Measurements from ENCODE around the gene AP3M1. TPM values are rescaled to one million over a fixed set of nuclear protein-coding genes. Genes with fewer than 3 reads are reported as not detected.

AP3M1 gene
- total RNA-seq, 1 experiment from 2014 or later, result 59.4 TPM

DNA sequence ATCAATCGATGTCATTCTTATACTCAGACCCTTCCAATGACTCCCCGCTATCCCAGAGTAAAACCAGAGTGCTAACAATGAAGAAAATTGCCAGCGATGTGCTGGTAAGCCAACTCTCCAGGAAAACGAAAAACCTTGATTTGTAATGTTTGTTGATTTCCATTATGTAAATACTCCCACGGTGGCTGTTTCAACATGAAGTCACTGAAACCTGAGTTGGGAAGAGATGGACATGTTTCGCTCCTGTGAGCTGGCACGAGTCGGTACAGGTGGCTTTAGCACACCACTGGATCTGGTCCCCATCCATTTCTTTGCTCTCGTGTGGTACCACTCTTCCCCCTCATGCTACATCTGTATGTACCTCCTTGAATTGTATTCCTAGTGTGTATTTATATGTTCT is 52.9 kb downstream of the AP3M1 start:
- H3K4me1 ChIP-seq (replicated peaks; ENCODE audit: insufficient read depth), result no peaks in the 10 kb centered on the region
- H3F3A ChIP-seq (ENCODE audit: insufficient read depth, low read depth), result peaks cover 55% of the 10 kb centered on the region; the same call in 1 of the 2 replicates
- intact Hi-C loops (cut with micrococcal nuclease; ENCODE audit: unreplicated experiment), result no loop called here
- H3K4me3 ChIP-seq, result no peak overlapping the region
- H3K27ac ChIP-seq, result no peak overlapping the region
- ChIA-PET POLR2A (ENCODE audit: unreplicated experiment) (no interaction called here), CTCF (no interaction called here)
- DNase-seq, result no peak
- peaks cover 45% of the 10 kb centered on the region for H3K36me3 ChIP-seq (ENCODE audit: low read depth)
- TF ChIP-seq, protein P1, sequence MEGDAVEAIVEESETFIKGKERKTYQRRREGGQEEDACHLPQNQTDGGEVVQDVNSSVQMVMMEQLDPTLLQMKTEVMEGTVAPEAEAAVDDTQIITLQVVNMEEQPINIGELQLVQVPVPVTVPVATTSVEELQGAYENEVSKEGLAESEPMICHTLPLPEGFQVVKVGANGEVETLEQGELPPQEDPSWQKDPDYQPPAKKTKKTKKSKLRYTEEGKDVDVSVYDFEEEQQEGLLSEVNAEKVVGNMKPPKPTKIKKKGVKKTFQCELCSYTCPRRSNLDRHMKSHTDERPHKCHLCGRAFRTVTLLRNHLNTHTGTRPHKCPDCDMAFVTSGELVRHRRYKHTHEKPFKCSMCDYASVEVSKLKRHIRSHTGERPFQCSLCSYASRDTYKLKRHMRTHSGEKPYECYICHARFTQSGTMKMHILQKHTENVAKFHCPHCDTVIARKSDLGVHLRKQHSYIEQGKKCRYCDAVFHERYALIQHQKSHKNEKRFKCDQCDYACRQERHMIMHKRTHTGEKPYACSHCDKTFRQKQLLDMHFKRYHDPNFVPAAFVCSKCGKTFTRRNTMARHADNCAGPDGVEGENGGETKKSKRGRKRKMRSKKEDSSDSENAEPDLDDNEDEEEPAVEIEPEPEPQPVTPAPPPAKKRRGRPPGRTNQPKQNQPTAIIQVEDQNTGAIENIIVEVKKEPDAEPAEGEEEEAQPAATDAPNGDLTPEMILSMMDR (conservative IDR thresholded peaks at IDR 0.05), result no peak
- TF ChIP-seq EZH2 (IDR thresholded peaks at IDR 0.05; ENCODE audit: low read depth), result no peak
- H3K4me2 ChIP-seq, result no peak overlapping the region
- no peaks in the 10 kb centered on the region for H4K20me1 ChIP-seq (ENCODE audit: insufficient read depth)
- no TSS peak for BruUV-seq (replicated peaks)
- no peaks in the 10 kb centered on the region for H3K79me2 ChIP-seq (ENCODE audit: low read depth)
- no peak overlapping the region for H2AFZ ChIP-seq
- H3K9me3 ChIP-seq (ENCODE audit: insufficient read depth, low read depth), result no peaks in the 10 kb centered on the region
- no peaks in the 10 kb centered on the region for H3K9me2 ChIP-seq (ENCODE audit: insufficient read depth)
- H3K27me3 ChIP-seq (ENCODE audit: insufficient read depth, low read depth), result no peaks in the 10 kb centered on the region

DNA sequence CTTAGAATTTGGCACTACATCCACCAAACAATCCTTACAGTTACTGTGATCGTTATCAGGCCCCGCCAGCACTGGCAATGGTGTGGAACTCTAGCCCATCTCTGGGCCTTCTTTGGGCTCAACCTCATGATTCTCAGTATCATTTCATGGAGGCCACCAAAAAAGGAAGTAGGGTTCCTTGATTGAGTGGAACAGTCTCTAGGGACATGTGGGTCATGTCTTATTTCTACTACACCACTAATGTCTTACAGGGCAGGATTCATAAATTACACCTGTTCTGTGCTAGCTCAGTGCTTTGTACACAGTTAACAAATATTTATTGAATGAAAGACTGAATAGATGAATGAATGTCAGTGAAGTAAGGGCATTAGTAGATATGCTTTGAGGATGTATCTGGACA is 53.9 kb downstream of the AP3M1 start:
- POLR2A ChIA-PET (ENCODE audit: unreplicated experiment), result no interaction called here
- H3K27ac ChIP-seq, result no peak overlapping the region
- BruUV-seq (replicated peaks), result no TSS peak
- TF ChIP-seq, protein P1 (conservative IDR thresholded peaks at IDR 0.05), result no peak
- TF ChIP-seq EZH2 (IDR thresholded peaks at IDR 0.05; ENCODE audit: low read depth), result no peak
- H3K4me3 ChIP-seq, result no peak overlapping the region
- no peak overlapping the region for H3K4me2 ChIP-seq
- no peak for DNase-seq
- H3K36me3 ChIP-seq (ENCODE audit: low read depth), result peaks cover 53% of the 10 kb centered on the region
- peaks cover 53% of the 10 kb centered on the region; the same call in 1 of the 2 replicates for H3F3A ChIP-seq (ENCODE audit: insufficient read depth, low read depth)
- H2AFZ ChIP-seq, result no peak overlapping the region
- no peaks in the 10 kb centered on the region for H3K27me3 ChIP-seq (ENCODE audit: insufficient read depth, low read depth)
- H3K79me2 ChIP-seq (ENCODE audit: low read depth), result no peaks in the 10 kb centered on the region
- no peaks in the 10 kb centered on the region for H3K9me2 ChIP-seq (ENCODE audit: insufficient read depth)
- intact Hi-C loops (cut with micrococcal nuclease; ENCODE audit: unreplicated experiment), result no loop called here
- CTCF ChIA-PET, result no interaction called here
- no peaks in the 10 kb centered on the region for H3K4me1 ChIP-seq (replicated peaks; ENCODE audit: insufficient read depth)
- no peaks in the 10 kb centered on the region for H3K9me3 ChIP-seq (ENCODE audit: insufficient read depth, low read depth)
- H4K20me1 ChIP-seq (ENCODE audit: insufficient read depth), result no peaks in the 10 kb centered on the region

DNA sequence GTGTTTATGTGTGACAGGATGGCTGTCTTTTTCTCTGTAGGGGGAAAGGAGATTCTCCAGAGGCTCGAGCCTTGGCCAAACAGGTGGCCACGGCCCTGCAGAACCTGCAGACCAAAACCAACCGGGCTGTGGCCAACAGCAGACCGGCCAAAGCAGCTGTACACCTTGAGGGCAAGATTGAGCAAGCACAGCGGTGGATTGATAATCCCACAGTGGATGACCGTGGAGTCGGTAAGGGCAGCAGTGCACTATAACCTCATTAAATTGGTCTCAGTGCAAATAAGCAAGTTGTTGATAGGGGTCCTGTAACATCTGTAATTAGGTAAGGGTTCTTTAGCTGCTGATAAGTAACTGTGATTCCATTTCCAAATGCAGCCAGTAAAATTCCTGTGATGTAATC is 56.4 kb downstream of the AP3M1 start:
- DNase-seq, result no peak
- H3K4me1 ChIP-seq (replicated peaks; ENCODE audit: insufficient read depth), result no peaks in the 10 kb centered on the region
- no peaks in the 10 kb centered on the region for H3K27me3 ChIP-seq (ENCODE audit: insufficient read depth, low read depth)
- H3K4me3 ChIP-seq, result no peak overlapping the region
- no peaks in the 10 kb centered on the region for H3K9me2 ChIP-seq (ENCODE audit: insufficient read depth)
- no peaks in the 10 kb centered on the region for H3K79me2 ChIP-seq (ENCODE audit: low read depth)
- H3K27ac ChIP-seq, result no peak overlapping the region
- no peak overlapping the region for H2AFZ ChIP-seq
- H3K9me3 ChIP-seq (ENCODE audit: insufficient read depth, low read depth), result no peaks in the 10 kb centered on the region
- POLR2A ChIA-PET (ENCODE audit: unreplicated experiment), result no interaction called here
- H3K4me2 ChIP-seq, result no peak overlapping the region
- TF ChIP-seq EZH2 (IDR thresholded peaks at IDR 0.05; ENCODE audit: low read depth), result no peak
- TF ChIP-seq, protein P1 (conservative IDR thresholded peaks at IDR 0.05), result no peak
- H3F3A ChIP-seq (ENCODE audit: insufficient read depth, low read depth), result peaks cover 55% of the 10 kb centered on the region; the same call in 1 of the 2 replicates
- H3K36me3 ChIP-seq (ENCODE audit: low read depth), result peaks cover 60% of the 10 kb centered on the region
- CTCF ChIA-PET, result no interaction called here
- no peaks in the 10 kb centered on the region; the same call in 1 of the 2 replicates for H4K20me1 ChIP-seq (ENCODE audit: insufficient read depth)
- BruUV-seq (replicated peaks), result no TSS peak
- intact Hi-C loops (cut with micrococcal nuclease; ENCODE audit: unreplicated experiment), result no loop called here
